GM12865 (cell line): Measurements from ENCODE around the gene SOCS7.

Source experiments
- DNase-seq: peaks from one replicate; pipeline ENCODE4 v3.0.0; 2010; ENCODE audit warnings: low read depth
- H3K4me3 ChIP-seq: 2 replicates; pipeline ENCODE4 v1.5.1; 2011; ENCODE audit warnings: mild to moderate bottlenecking, low read depth, low read length, control low read depth
- CTCF ChIP-seq: IDR thresholded peaks from 2 replicates; pipeline ENCODE4 v1.5.1; 2011; ENCODE audit warnings: low read length, control low read depth, low read depth, inconsistent platforms; ENCODE audit not compliant: insufficient read depth; ENCODE audit errors: missing control alignments

Gene SOCS7

GRCh38 chr17:38324141-38324697 is 27.4 kb upstream of the SOCS7 start:
- TF ChIP-seq CTCF: no peak
- no peak overlapping the region for H3K4me3 ChIP-seq
- no peak for DNase-seq

- DNase-seq: no peak
- H3K4me3 ChIP-seq: no peak overlapping the region
- no peak for TF ChIP-seq CTCF
Observed at GRCh38 chr17:38324772-38325171, 26.9 kb upstream of the SOCS7 start.

- TF ChIP-seq CTCF: no peak
- no peak overlapping the region for H3K4me3 ChIP-seq
- no peak for DNase-seq
Observed at GRCh38 chr17:38325221-38325851, 26.3 kb upstream of the SOCS7 start.

DNA sequence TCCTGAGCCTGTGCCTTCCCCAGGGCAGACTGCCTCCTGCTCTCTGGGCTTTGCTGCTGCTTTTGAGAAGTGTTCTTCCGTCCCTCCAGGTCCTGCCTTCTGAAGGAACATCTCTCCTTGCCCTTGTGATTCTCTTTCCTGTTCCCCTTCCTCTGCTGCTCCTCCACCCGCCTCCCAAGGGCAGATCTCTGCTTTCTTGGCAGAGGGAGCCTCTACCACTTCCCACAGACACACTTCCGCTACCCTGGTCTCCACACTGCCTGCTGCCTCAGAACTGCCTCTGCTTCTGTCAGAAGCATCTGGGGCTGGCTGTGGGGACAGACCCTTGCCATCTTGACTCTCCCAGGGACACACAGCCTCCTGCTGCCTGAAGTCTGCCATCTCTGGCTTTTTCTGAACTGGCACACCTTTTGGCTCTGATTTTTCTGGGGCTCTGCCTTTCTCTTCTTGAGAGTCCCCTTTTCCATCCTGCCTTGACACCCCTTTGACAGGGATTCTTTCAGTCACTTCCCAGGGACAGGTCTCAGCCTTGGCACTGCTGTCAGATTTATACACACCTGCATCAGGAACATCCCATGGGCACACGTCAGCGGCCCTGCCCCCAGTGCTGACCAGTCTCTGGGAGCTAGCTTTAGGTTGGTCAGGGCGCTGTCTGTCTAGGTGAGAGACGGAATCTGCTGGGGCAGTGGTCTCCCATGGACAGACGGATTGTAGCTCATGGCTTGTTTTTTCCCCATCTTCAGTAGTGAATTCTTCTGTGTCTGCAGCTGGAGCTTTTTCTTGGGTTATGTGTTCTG is 24.4 kb upstream of the SOCS7 start:
- DNase-seq: no peak
- TF ChIP-seq CTCF: no peak
- H3K4me3 ChIP-seq: no peak overlapping the region

- no peak overlapping the region for H3K4me3 ChIP-seq
- DNase-seq: no peak
- no peak for TF ChIP-seq CTCF
Observed at GRCh38 chr17:38327936-38328335, 23.7 kb upstream of the SOCS7 start.

- H3K4me3 ChIP-seq: no peak overlapping the region
- TF ChIP-seq CTCF: no peak
- DNase-seq: no peak
Observed at GRCh38 chr17:38328620-38329019, 23.0 kb upstream of the SOCS7 start.
